Activated CD8-positive, alpha-beta memory T cell treated with anti-CD3 and anti-CD28 coated beads for 4 hours (primary cell): Measurements from ENCODE around the gene PDS5A.
"Not testable (repeated sequence)": the region's sequence is repeated elsewhere in the genome, so short reads cannot be mapped to it uniquely, and the experiment has no call there.

Experiments used
- DNase-seq, 2 donors: peaks; one replicate each; pipeline ENCODE4 v3.0.0-alpha.2; 2020; ENCODE audit warnings: low read depth in 2 of 2

PDS5A gene

DNA sequence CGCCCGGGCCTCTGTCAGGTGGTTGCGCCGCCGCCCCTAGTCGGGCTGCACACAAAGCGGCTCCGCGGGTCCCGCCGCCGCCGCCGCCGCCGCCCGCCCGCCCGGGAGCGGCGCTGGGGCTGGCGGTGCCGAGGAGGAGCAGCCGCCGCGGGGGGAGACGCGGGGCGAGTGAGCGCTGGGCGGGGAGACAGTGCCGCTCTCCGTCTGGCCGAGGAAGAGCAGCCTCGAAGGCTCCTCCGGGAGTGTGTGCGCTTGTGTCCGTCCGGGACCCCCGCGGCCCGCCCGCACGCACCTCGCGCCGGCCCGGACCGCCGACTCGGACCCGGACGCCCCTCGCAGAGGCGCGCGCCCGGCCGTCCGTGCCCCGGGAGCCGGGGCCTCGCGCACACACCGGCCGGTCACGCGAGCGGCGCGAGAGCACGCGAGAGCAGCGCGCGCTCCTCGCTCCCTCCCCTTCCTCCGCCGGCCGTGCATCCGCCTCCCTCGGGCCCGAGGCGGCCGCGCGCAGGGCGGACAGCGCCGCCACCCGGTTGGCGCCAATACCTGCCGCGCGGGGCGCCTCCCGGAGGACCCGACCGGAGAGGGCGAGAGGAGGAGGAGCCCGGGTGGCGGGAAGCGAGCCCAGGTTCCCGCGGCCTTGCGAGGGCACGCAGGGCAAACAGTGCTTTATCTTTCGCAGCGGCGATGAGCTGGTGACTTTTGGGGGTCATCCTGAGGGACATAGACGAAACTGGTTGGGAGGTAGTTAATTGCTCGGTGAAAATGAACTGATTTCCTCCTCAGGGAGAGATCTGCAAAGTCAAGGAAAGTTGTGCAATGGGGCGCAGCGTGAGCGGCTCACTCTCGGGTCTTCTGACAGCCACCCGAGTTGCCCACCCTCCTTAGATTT lies at the start of gene PDS5A:
TSS of gene PDS5A (minus strand) at position 423 of the 889 bp plus-strand sequence. CDS start 1,334 bp downstream, outside the sequence.
- DNase-seq, result peak; percentile 74 to 75

- DNase-seq, result not testable (repeated sequence)
These were observed 46.3 kb upstream of the PDS5A start for GRCh38 chr4:40024049-40024448.

GRCh38 chr4:40021116-40021515 lies 43.4 kb upstream of the PDS5A start:
- not testable (repeated sequence) for DNase-seq

DNA sequence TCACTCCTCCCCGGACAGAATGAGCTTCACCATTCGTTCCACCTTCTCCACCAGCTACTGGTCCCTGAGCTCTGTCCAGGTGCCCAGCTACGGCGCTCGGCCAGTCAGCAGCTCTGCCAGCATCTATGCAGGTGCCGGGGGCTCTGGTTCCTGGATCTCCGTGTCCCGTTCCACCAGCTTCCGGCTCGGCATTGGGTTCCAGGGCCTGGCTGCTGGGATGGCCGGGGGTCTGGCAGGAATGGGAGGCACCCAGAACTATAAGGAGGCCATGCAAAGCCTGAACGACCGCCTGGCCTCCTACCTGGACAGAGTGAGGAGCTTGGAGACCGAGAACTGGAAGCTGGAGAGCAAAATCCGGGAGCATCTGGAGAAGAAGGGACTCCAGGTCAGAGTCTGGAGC lies 42.5 kb upstream of the PDS5A start:
- no peak for DNase-seq

GRCh38 chr4:40016007-40016406 lies 38.3 kb upstream of the PDS5A start:
- DNase-seq, result no peak

- DNase-seq, result no peak
These were observed 26.3 kb upstream of the PDS5A start for GRCh38 chr4:40003986-40004385.

DNA sequence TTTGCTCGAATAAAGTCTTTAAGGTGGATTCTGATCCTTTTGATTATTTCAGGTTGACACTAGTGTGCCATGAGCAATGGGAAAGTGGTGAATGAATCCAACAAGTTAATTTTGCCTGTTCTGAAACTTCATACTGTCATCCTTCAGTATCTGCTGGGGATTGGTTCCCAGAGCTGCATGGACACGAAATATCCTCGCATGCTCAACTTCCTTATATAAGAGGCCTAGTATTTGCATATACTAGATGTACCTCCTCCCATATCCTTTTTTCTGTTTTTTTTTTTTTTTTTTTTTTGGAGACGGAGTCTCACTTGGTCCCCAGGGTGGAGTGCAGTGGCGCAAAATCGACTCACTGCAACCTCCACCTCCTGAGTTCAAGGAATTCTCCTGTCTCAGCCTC lies 23.0 kb upstream of the PDS5A start:
- no peak for DNase-seq

DNA sequence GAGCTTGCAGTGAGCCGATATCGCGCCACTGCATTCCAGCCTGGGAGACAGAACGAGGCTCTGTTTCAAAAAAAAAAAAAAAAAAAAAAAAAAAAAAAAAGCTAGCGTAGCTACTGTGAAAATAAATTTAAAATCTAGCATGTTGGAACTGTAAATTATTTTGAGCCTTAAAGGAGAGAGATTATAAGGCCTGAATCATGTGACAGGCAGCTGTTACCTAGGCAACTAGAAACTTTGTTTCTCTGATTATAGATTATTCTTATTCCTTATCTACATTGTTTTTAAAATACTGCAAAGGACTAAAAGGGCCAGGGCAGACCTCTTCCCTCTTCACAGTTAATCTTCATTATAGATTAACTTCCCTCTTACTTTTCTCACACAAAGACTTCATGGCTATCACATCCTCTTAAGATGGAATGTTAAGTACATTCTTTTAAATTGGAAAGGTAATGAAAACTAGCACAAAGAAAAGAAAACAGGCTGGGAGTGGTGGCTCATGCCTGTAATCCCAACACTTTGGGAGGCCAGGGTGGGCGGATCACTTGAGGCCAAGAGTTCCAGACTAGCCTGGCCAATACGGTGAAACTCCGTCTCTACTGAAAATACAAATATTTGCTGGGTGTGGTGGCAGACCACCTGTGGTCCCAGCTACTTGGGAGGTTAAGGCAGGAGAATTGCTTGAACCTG lies 21.1 kb upstream of the PDS5A start:
- DNase-seq, result no peak

DNA sequence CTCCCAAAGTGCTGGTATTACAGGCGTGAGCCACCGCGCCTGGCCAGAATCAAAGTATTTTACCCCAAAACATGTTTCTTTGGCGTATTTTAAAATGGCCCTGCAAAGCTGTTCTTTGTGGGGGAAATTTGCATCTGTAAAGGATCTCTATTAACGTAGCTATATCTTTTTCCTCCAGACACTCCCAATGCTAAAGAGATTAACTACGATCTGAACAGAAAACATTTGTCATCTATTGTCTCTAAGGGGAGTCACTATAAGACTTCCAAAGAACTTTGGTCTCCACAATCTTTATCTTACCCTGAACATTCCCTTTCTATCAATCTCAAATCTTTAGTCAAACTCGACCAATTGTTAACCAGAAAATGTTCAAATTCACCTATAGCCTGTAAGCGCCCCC lies 19.1 kb upstream of the PDS5A start:
- DNase-seq, result no peak

- no peak for DNase-seq
These were observed 16.7 kb upstream of the PDS5A start for GRCh38 chr4:39994406-39994805.

DNA sequence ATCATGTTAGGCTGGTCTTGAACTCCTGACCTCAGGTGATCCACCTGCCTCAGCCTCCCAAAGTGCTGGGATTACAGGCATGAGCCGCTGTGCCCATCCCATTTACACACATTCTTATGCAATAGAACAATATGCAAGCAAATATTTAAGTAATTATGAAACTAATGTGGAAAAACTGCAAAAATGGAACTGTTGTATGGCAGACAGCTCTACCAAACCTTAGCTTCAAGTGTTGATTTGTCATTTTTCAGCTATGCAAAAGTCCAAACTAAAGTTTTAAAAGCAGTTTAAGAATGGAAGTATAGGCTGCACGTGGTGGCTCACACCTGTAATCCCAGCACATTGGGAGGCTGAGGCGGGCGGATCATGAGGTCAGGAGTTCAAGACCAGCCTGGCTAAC lies 11.7 kb upstream of the PDS5A start:
- DNase-seq, result not testable (repeated sequence)

- no peak for DNase-seq
These were observed 9.8 kb upstream of the PDS5A start for GRCh38 chr4:39987485-39987884.

DNA sequence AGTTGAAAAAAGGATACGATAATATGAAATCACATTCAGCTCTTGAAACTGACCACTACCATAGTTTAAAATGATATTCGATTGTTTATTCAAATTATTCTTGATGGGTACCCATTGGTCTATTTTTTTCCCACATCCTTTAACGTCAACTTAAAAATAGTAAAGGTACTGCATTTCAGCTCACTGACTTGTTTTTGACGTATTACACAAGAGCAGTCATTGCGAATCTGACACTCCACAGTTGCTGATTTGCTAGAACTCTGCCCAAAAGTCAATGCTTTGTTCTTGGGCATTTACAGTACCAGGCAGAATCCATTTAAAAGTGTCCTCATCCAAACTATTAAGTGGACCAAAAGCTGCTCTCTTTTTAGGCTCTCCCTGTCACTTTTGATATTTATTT lies 1.2 kb upstream of the PDS5A start:
- DNase-seq, result no peak

DNA sequence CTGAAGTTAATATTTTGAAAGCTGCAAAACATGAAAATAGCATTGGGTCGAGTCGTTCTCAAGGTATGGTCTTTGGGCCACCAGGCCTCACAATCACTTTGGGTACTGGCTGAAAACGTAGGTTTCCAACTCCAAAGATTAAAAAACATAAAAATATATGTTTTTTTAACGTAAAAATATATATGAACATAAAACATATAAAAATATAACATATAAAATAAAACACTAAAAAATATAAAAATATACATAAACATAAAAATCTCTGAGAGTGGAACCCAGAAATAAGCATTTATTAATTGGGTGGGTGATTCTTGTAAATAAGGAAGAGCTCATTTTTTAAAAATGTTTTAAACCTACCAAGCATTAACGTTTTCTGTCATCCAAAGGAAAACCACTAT lies 666 bp upstream of the PDS5A start:
- DNase-seq, result no peak

- peak; percentile 1 to 33 for DNase-seq
These were observed 694 bp downstream of the PDS5A start for GRCh38 chr4:39976945-39977488.

DNA sequence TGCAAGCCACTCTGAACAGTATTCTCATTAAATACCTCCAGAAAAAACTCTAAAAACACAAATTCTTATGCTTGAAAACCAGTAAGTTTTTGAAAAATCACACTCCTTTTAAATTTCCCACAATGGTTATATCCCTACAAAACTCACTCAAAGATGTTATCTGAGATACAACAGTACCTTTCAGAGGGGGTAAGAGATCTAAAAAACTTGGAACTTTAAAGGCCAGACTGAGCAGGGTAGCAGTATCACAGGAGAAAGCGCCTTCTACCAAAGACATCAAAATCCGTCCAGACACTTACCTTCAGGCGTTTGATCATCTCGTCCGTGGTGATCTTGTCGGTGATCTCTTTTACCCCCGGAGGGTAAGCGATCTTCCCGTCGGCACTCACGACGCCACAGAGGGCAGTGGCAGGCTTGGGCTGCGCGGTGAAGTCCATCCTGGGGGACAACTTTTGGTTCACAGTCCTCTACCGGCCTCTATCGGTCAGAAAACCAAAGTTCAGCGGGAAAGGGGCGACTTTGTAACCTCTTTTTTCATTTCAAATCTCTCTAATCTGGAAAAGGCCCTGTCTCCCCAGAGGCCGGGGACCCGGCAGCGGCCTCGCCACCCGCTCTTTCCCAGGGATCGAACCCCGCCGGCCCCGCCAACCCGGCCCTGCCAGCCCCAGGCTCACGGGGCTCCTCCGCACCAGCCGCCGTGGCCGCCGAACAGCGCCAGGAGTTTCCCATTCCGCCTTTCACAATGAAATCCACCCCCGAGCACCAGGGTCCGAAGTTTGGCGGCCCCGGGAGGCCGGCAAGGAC lies 1.4 kb downstream of the PDS5A start:
- peak; percentile 27 to 44 for DNase-seq

- DNase-seq, result no peak
These were observed 2.1 kb downstream of the PDS5A start for GRCh38 chr4:39975488-39976089.

DNA sequence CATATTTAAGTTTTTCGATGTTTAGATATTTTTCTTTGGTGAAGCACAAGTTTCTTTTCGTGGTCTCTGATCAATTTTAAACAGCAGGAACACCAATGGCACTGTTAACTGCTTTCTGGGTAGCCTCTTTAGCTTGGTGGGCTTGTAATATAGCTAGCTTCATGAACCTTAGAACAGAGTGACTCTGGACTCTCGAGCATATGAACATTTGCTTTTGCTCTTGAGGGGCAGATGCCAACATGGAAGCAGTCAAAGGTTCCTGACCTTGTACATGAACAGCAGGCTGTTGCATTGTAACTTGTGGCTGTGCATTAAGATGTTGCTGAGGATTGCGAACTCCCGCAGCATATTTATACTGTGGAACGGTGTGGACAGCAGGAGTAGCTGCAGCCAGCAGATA lies 4.7 kb downstream of the PDS5A start:
- DNase-seq, result not testable (repeated sequence)

GRCh38 chr4:39970671-39971640 lies 6.8 kb downstream of the PDS5A start:
- no peak for DNase-seq

- DNase-seq, result no peak
These were observed 14.1 kb downstream of the PDS5A start for GRCh38 chr4:39963656-39964055.
